KMS-11 (cell line): ENCODE measurements around the gene PFDN5.

Source experiments
- H2AFZ ChIP-seq: fragments of 200-600 bp; sonication (generic); 2 replicates; pipeline ENCODE4 v1.6.1; 2016; ENCODE audit warnings: antibody characterized with exemption, mixed run types, low read depth
- H3K27ac ChIP-seq: fragments of 200-600 bp; sonication (generic); 2 replicates; pipeline ENCODE4 v1.6.1; 2016; ENCODE audit warnings: mild to moderate bottlenecking, mixed run types
- H3K27me3 ChIP-seq: fragments of 200-600 bp; sonication (generic); 2 replicates; pipeline ENCODE4 v1.6.1; 2017; ENCODE audit warnings: mild to moderate bottlenecking, low read depth, mixed run types, moderate library complexity; ENCODE audit not compliant: insufficient read depth
- H3K36me3 ChIP-seq: fragments of 200-600 bp; sonication (generic); 2 replicates; pipeline ENCODE4 v1.6.1; 2017; ENCODE audit warnings: mild to moderate bottlenecking, mixed run types; ENCODE audit not compliant: insufficient read depth
- H3K4me1 ChIP-seq: fragments of 200-600 bp; sonication (generic); 2 replicates; pipeline ENCODE4 v1.6.1; 2016; ENCODE audit warnings: mild to moderate bottlenecking, low read depth, mixed run types; ENCODE audit not compliant: poor library complexity, severe bottlenecking
- H3K4me2 ChIP-seq: fragments of 200-600 bp; sonication (generic); 2 replicates; pipeline ENCODE4 v1.7.0; 2016; ENCODE audit warnings: mild to moderate bottlenecking, mixed run types
- H3K4me3 ChIP-seq: fragments of 200-600 bp; sonication (generic); IDR thresholded peaks from 2 replicates; pipeline ENCODE4 v1.6.1; 2017; ENCODE audit warnings: low read depth, low read length, mixed read lengths; ENCODE audit not compliant: insufficient read depth
- H3K79me2 ChIP-seq: fragments of 200-600 bp; sonication (generic); 2 replicates; pipeline ENCODE4 v1.6.1; 2016; ENCODE audit warnings: low read depth, mixed run types; ENCODE audit not compliant: insufficient read depth
- H3K9ac ChIP-seq: fragments of 200-600 bp; sonication (generic); 2 replicates; pipeline ENCODE4 v1.6.1; 2016; ENCODE audit warnings: mild to moderate bottlenecking, mixed run types
- H4K20me1 ChIP-seq: fragments of 200-600 bp; sonication (generic); 2 replicates; pipeline ENCODE4 v1.6.1; 2016; ENCODE audit warnings: mild to moderate bottlenecking, mixed run types; ENCODE audit not compliant: insufficient read depth
- CTCF ChIP-seq: fragments of 200-600 bp; sonication (generic); conservative IDR thresholded peaks from 2 replicates; pipeline ENCODE4 v1.6.1; 2017; ENCODE audit warnings: low read depth, mild to moderate bottlenecking, antibody characterized with exemption, low read length, moderate library complexity, mixed read lengths

Gene PFDN5

GRCh38 chr12:53345486-53346188, 50.3 kb downstream of the PFDN5 start:
- Histone ChIP-seq H3K36me3 (no peaks in the 10 kb centered on the region), H3K4me2 (peak overlapping the region; percentile 100), H2AFZ (peak overlapping the region; percentile 100), H3K4me1 (peaks cover 28% of the 10 kb centered on the region), H3K27me3 (no peaks in the 10 kb centered on the region; the same call in 1 of the 2 replicates), H3K27ac (no peak overlapping the region; the same call in 1 of the 2 replicates), H3K9ac (peak overlapping the region; percentile 60; the same call in 1 of the 2 replicates), H3K4me3 (peak overlapping the region; percentile 33), H4K20me1 (no peaks in the 10 kb centered on the region), H3K79me2 (no peaks in the 10 kb centered on the region)
- TF ChIP-seq CTCF, result no peak; the same call in 1 of the 2 replicates

- no peak overlapping the region for H2AFZ ChIP-seq
- no peak overlapping the region for H3K4me2 ChIP-seq
- H3K4me3 ChIP-seq, result no peak overlapping the region
- no peaks in the 10 kb centered on the region for H3K36me3 ChIP-seq
- no peaks in the 10 kb centered on the region for H4K20me1 ChIP-seq
- no peak for TF ChIP-seq CTCF
- H3K4me1 ChIP-seq, result peaks cover 28% of the 10 kb centered on the region
- no peak overlapping the region for H3K9ac ChIP-seq
- H3K79me2 ChIP-seq, result no peaks in the 10 kb centered on the region
- H3K27ac ChIP-seq, result no peak overlapping the region
- no peaks in the 10 kb centered on the region for H3K27me3 ChIP-seq
These were observed 51.1 kb downstream of the PFDN5 start for GRCh38 chr12:53346491-53346890.

GRCh38 chr12:53347905-53348304, 52.6 kb downstream of the PFDN5 start:
- H3K9ac ChIP-seq, result no peak overlapping the region
- no peaks in the 10 kb centered on the region for H3K36me3 ChIP-seq
- no peak overlapping the region for H3K4me3 ChIP-seq
- peaks cover 38% of the 10 kb centered on the region for H3K4me1 ChIP-seq
- H4K20me1 ChIP-seq, result no peaks in the 10 kb centered on the region
- H3K79me2 ChIP-seq, result no peaks in the 10 kb centered on the region
- H3K4me2 ChIP-seq, result no peak overlapping the region
- H2AFZ ChIP-seq, result no peak overlapping the region
- TF ChIP-seq CTCF, result no peak
- no peak overlapping the region for H3K27ac ChIP-seq
- H3K27me3 ChIP-seq, result no peaks in the 10 kb centered on the region
